NT2/D1 (cell line): ENCODE data around the gene STK25.

Experiments
- DNase-seq: peaks from one replicate; pipeline ENCODE4 v3.0.0-alpha.2; 2011; ENCODE audit warnings: low read depth, low spot score
- H3K27me3 ChIP-seq: 2 replicates; pipeline ENCODE4 v1.6.0; 2011; ENCODE audit warnings: mild to moderate bottlenecking; ENCODE audit not compliant: insufficient read length, insufficient read depth
- H3K36me3 ChIP-seq: 2 replicates; pipeline ENCODE4 v1.6.1; 2011; ENCODE audit warnings: mild to moderate bottlenecking, low read length, mixed read lengths; ENCODE audit not compliant: insufficient read depth, insufficient read length
- H3K4me1 ChIP-seq: 2 replicates; pipeline ENCODE4 v1.5.1; 2011; ENCODE audit not compliant: insufficient read depth, insufficient read length
- H3K4me3 ChIP-seq: 2 replicates; pipeline ENCODE4 v1.5.1; 2011; ENCODE audit warnings: low read depth; ENCODE audit not compliant: insufficient read length
- H3K9ac ChIP-seq: 2 replicates; pipeline ENCODE4 v1.6.0; 2011; ENCODE audit warnings: low read depth; ENCODE audit not compliant: insufficient read length
- H3K9me3 ChIP-seq: 2 replicates; pipeline ENCODE4 v1.5.1; 2011; ENCODE audit warnings: mild to moderate bottlenecking, low read length; ENCODE audit not compliant: insufficient read depth
- SUZ12 ChIP-seq: IDR thresholded peaks from 2 replicates; pipeline ENCODE4 v1.6.1; 2011; ENCODE audit not compliant: insufficient read length, insufficient read depth; ENCODE audit errors: extremely low read depth
- YY1 ChIP-seq: IDR thresholded peaks from 2 replicates; pipeline ENCODE4 v1.6.1; 2011; ENCODE audit not compliant: insufficient read length, insufficient read depth
- ZNF274 ChIP-seq: IDR thresholded peaks from 2 replicates; pipeline ENCODE4 v1.6.1; 2011; ENCODE audit warnings: mild to moderate bottlenecking, low read depth, low read length

The STK25 gene

GRCh38 chr2:241505086-241505780, 3.2 kb downstream of the STK25 start:
- no peak for DNase-seq
- TF ChIP-seq SUZ12 (no peak), YY1 (no peak), ZNF274 (no peak)
- Histone ChIP-seq H3K9ac (peak overlapping the region; percentile 59), H3K9me3 (no peaks in the 10 kb centered on the region), H3K36me3 (peaks cover 59% of the 10 kb centered on the region), H3K27me3 (peaks cover 3% of the 10 kb centered on the region), H3K4me1 (peaks cover 23% of the 10 kb centered on the region), H3K4me3 (no peak overlapping the region)

- TF ChIP-seq YY1: no peak
- TF ChIP-seq ZNF274: no peak
- TF ChIP-seq SUZ12: no peak
- H3K9me3 ChIP-seq: no peaks in the 10 kb centered on the region
- H3K4me3 ChIP-seq: no peak overlapping the region
- DNase-seq: no peak
- peaks cover 23% of the 10 kb centered on the region for H3K4me1 ChIP-seq
- H3K9ac ChIP-seq: no peak overlapping the region
- no peaks in the 10 kb centered on the region for H3K27me3 ChIP-seq
- H3K36me3 ChIP-seq: peaks cover 72% of the 10 kb centered on the region
Measured at GRCh38 chr2:241503776-241504392, 4.5 kb downstream of the STK25 start.

GRCh38 chr2:241502281-241502680, 6.1 kb downstream of the STK25 start:
- Histone ChIP-seq H3K9me3 (no peaks in the 10 kb centered on the region), H3K4me1 (peaks cover 23% of the 10 kb centered on the region), H3K27me3 (no peaks in the 10 kb centered on the region), H3K4me3 (no peak overlapping the region), H3K36me3 (peaks cover 88% of the 10 kb centered on the region), H3K9ac (no peak overlapping the region)
- no peak for DNase-seq
- no peak for TF ChIP-seq ZNF274

GRCh38 chr2:241501551-241501950, 6.8 kb downstream of the STK25 start:
- TF ChIP-seq YY1: no peak
- TF ChIP-seq ZNF274: no peak
- TF ChIP-seq SUZ12: no peak
- no peak for DNase-seq
- Histone ChIP-seq H3K36me3 (peaks cover 89% of the 10 kb centered on the region), H3K9me3 (no peaks in the 10 kb centered on the region), H3K27me3 (no peaks in the 10 kb centered on the region), H3K4me1 (peaks cover 23% of the 10 kb centered on the region), H3K9ac (no peak overlapping the region), H3K4me3 (no peak overlapping the region)

GRCh38 chr2:241501099-241501541, 7.3 kb downstream of the STK25 start:
- Histone ChIP-seq H3K27me3 (no peaks in the 10 kb centered on the region), H3K9me3 (no peaks in the 10 kb centered on the region), H3K36me3 (peaks cover 89% of the 10 kb centered on the region), H3K4me3 (no peak overlapping the region), H3K4me1 (peaks cover 22% of the 10 kb centered on the region), H3K9ac (no peak overlapping the region)
- no peak for DNase-seq
- TF ChIP-seq YY1 (no peak), ZNF274 (no peak), SUZ12 (no peak)

- no peak for TF ChIP-seq YY1
- TF ChIP-seq ZNF274: no peak
- no peak for TF ChIP-seq SUZ12
- no peak overlapping the region for H3K4me3 ChIP-seq
- no peak for DNase-seq
- H3K9me3 ChIP-seq: no peaks in the 10 kb centered on the region
- no peaks in the 10 kb centered on the region for H3K27me3 ChIP-seq
- H3K36me3 ChIP-seq: peaks cover 89% of the 10 kb centered on the region
- peaks cover 16% of the 10 kb centered on the region for H3K4me1 ChIP-seq
- no peak overlapping the region for H3K9ac ChIP-seq
Measured at GRCh38 chr2:241500431-241500975, 7.9 kb downstream of the STK25 start.

GRCh38 chr2:241500016-241500415, 8.4 kb downstream of the STK25 start:
- Histone ChIP-seq H3K4me1 (peaks cover 14% of the 10 kb centered on the region), H3K36me3 (peaks cover 89% of the 10 kb centered on the region), H3K27me3 (no peaks in the 10 kb centered on the region), H3K4me3 (no peak overlapping the region), H3K9ac (no peak overlapping the region), H3K9me3 (no peaks in the 10 kb centered on the region)
- DNase-seq: no peak
- TF ChIP-seq ZNF274 (no peak), YY1 (no peak), SUZ12 (no peak)
